CD4-positive, alpha-beta T cell (primary cell): ENCODE measurements around the gene HIBCH. TPM values are rescaled to one million over a fixed set of nuclear protein-coding genes. Genes with fewer than 3 reads are reported as not detected.

ENCODE experiments used
- ATAC-seq: fragments of 200-7000 bp; cut with Tn5 transposase; one replicate; pipeline ENCODE4 v1.10.0; 2022; ENCODE audit warnings: mild to moderate bottlenecking; ENCODE audit not compliant: poor library complexity
- CTCF ChIA-PET: fragments of 350-600 bp; sonication (Branson Sonifier 250); formaldehyde crosslinking; loops from one replicate; lab custom pipeline; 2021; ENCODE audit warnings: antibody characterized with exemption, inconsistent platforms; lab: Charles Lee
- POLR2A ChIA-PET: fragments of 350-600 bp; sonication (Branson Sonifier 250); formaldehyde crosslinking; loops from one replicate; lab custom pipeline; 2021; ENCODE audit warnings: antibody characterized with exemption, inconsistent platforms; lab: Charles Lee
- DNase-seq, 14 experiments: peaks; one replicate each; pipeline ENCODE4 v3.0.0-alpha.2; 2013 to 2020; ENCODE audit warnings: mixed read lengths in 2 of 14
- H3K27ac ChIP-seq, 2 donors: one replicate each; pipeline versions ENCODE4 v1.5.1 to v1.7.0; 2013; ENCODE audit warnings: low read length in 2 of 2, low read depth in 1 of 2, mild to moderate bottlenecking in 1 of 2
- H3K27me3 ChIP-seq, 2 experiments: 1 replicate in 1 of 2; 2 replicates in 1 of 2; pipeline versions ENCODE4 v1.6.1 to v1.7.0; 2013; ENCODE audit warnings: low read length in 2 of 2, control low read depth in 1 of 2, mild to moderate bottlenecking in 1 of 2, moderate library complexity in 1 of 2; ENCODE audit not compliant: insufficient read depth in 2 of 2, control insufficient read depth in 1 of 2
- H3K36me3 ChIP-seq: one replicate; pipeline ENCODE4 v1.6.1; 2013; ENCODE audit warnings: low read length, control low read depth; ENCODE audit not compliant: insufficient read depth
- H3K4me1 ChIP-seq: one replicate; pipeline ENCODE4 v1.6.1; 2013; ENCODE audit warnings: low read length, control low read depth; ENCODE audit not compliant: insufficient read depth
- H3K4me3 ChIP-seq: one replicate; pipeline ENCODE4 v1.5.1; 2013; ENCODE audit warnings: mild to moderate bottlenecking, low read length, moderate library complexity
- H3K9me3 ChIP-seq, 2 experiments: 1 replicate in 1 of 2; 2 replicates in 1 of 2; pipeline versions ENCODE4 v1.6.1 to v1.7.0; 2013; ENCODE audit warnings: low read length in 2 of 2, mild to moderate bottlenecking in 2 of 2, control low read depth in 1 of 2, moderate library complexity in 1 of 2; ENCODE audit not compliant: control insufficient read depth in 1 of 2, insufficient read depth in 1 of 2
- H3K27ac Mint-ChIP-seq: one replicate; pipeline ENCODE4 v1.8.0; 2020; ENCODE audit warnings: mixed read lengths
- H3K27me3 Mint-ChIP-seq: one replicate; pipeline ENCODE4 v1.8.0; 2021; ENCODE audit warnings: mixed read lengths
- H3K36me3 Mint-ChIP-seq: one replicate; pipeline ENCODE4 v1.8.0; 2021; ENCODE audit warnings: low read depth, mixed read lengths
- H3K4me1 Mint-ChIP-seq: one replicate; pipeline ENCODE4 v1.8.0; 2021; ENCODE audit warnings: low read depth, mixed read lengths
- H3K4me3 Mint-ChIP-seq: one replicate; pipeline ENCODE4 v1.8.0; 2020; ENCODE audit warnings: mild to moderate bottlenecking, mixed read lengths
- H3K9me3 Mint-ChIP-seq: one replicate; pipeline ENCODE4 v1.8.0; 2020; ENCODE audit warnings: mixed read lengths
- CTCF ChIP-seq: fragments of 200-600 bp; IDR thresholded peaks from one replicate; pipeline ENCODE4 v1.8.0; 2022; ENCODE audit warnings: antibody characterized with exemption, mild to moderate bottlenecking
- intact Hi-C, 2 experiments: fragments of 100-400 bp; cut with DNase I in 1 of 2; cut with micrococcal nuclease in 1 of 2; formaldehyde crosslinking; loops; one replicate each; pipeline versions ENCODE4 v1.15.1 to v1.9.0; 2023 to 2025; cut with DNase I, micrococcal nuclease
- total RNA-seq, 174 experiments: library from RNA in 2 of 174; stranded (reverse) in 2 of 174; gene quantifications; one replicate each; pipeline ENCODE4 v1.2.3 and lab custom pipeline; 2021 to 2026

The HIBCH gene
- total RNA-seq, 2 experiments from 2014 or later, result 3.5 to 7.1 TPM

GRCh38 chr2:190221429-190221828 is 98.2 kb downstream of the HIBCH start:
- ChIA-PET POLR2A (no interaction called here), CTCF (no interaction called here)
- Mint-ChIP-seq H3K9me3 (peaks cover 8% of the 10 kb centered on the region), H3K4me1 (peaks cover 4% of the 10 kb centered on the region), H3K27ac (no peak overlapping the region), H3K4me3 (no peak overlapping the region), H3K27me3 (no peaks in the 10 kb centered on the region), H3K36me3 (peaks cover 78% of the 10 kb centered on the region)
- Histone ChIP-seq H3K4me3 (no peak overlapping the region), H3K4me1 (peaks cover 3% of the 10 kb centered on the region), H3K27me3 (no peaks in the 10 kb centered on the region), H3K9me3 (peaks cover 0 to 6% of the 10 kb centered on the region in 2 experiments), H3K36me3 (peaks cover 7% of the 10 kb centered on the region), H3K27ac (no peak overlapping the region)
- intact Hi-C loops, result no loop called here
- DNase-seq, result no peak
- no peak for TF ChIP-seq CTCF
- no peak for ATAC-seq

- peaks cover 6% of the 10 kb centered on the region for H3K4me1 ChIP-seq
- Mint-ChIP-seq H3K27me3 (no peaks in the 10 kb centered on the region), H3K4me1 (peaks cover 27% of the 10 kb centered on the region), H3K4me3 (no peak overlapping the region), H3K36me3 (peaks cover 56% of the 10 kb centered on the region), H3K27ac (no peak overlapping the region), H3K9me3 (peaks cover 2% of the 10 kb centered on the region)
- no peak for ATAC-seq
- CTCF ChIA-PET, result no interaction called here
- H3K27ac ChIP-seq, result no peak overlapping the region
- DNase-seq, result no peak
- intact Hi-C loops, result no loop called here
- H3K4me3 ChIP-seq, result no peak overlapping the region
- H3K36me3 ChIP-seq, result peaks cover 7% of the 10 kb centered on the region
- TF ChIP-seq CTCF, result no peak
- H3K27me3 ChIP-seq, result no peaks in the 10 kb centered on the region
- POLR2A ChIA-PET, result no interaction called here
- peaks cover 0 to 5% of the 10 kb centered on the region in 2 experiments for H3K9me3 ChIP-seq
These were observed 100.4 kb downstream of the HIBCH start for GRCh38 chr2:190219186-190219585.

- no peak for DNase-seq
- intact Hi-C loops, result no loop called here
- Mint-ChIP-seq H3K36me3 (peaks cover 49% of the 10 kb centered on the region), H3K9me3 (no peaks in the 10 kb centered on the region), H3K27me3 (no peaks in the 10 kb centered on the region), H3K4me1 (peaks cover 29% of the 10 kb centered on the region), H3K27ac (no peak overlapping the region), H3K4me3 (no peak overlapping the region)
- H3K27ac ChIP-seq, result no peak overlapping the region
- no peaks in the 10 kb centered on the region for H3K27me3 ChIP-seq
- peaks cover 12% of the 10 kb centered on the region for H3K36me3 ChIP-seq
- no peaks in the 10 kb centered on the region for H3K9me3 ChIP-seq
- H3K4me1 ChIP-seq, result peaks cover 6% of the 10 kb centered on the region
- no peak for ATAC-seq
- POLR2A ChIA-PET, result no interaction called here
- no peak overlapping the region for H3K4me3 ChIP-seq
- CTCF ChIA-PET, result no interaction called here
- TF ChIP-seq CTCF, result no peak
These were observed 102.0 kb downstream of the HIBCH start for GRCh38 chr2:190217616-190218015.
